ENCODE results near the gene MTARC1. TPM values are rescaled to one million over a fixed set of nuclear protein-coding genes. Genes with fewer than 3 reads are reported as not detected.

Gene MTARC1
- total and polyA plus RNA-seq, 2 experiments from 2014 or later, result 0.22 to 0.66 TPM

DNA sequence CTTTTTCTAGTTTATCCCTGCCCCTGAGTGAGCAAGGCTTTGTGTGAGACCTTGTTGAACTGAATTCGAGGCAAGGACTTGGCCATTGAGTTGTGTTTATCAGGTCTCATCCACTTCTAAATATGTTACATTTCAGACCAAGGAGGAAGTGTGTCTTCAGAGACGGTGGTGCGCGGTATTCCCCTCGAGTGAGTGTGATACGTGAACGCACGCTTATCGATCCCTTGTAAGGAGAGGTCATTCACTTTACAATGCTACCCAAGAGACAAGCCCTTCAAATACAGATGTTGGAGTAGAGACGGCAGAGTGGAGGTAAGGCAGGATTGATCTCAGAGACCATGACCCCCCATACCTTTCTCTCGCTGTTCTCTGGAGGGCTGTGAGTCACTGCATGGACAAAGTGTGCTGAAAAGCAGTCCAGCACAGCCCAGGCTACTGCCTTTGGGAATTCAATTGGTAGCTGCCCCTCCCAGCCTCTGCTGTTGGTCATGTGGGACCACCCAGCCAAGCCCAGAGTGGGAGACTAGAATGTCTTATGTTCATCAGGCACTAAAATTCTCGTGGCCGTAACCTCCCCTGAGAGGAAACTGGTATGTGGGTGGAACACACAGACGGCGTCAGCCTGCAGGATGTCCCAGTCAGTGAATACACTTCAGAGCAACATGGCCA lies 16.3 kb upstream of the MTARC1 start:
- no peak overlapping the region for H3K9ac ChIP-seq
- no peak overlapping the region for H3K27ac ChIP-seq
- no peak overlapping the region for H3K4me2 ChIP-seq (ENCODE audit: unreplicated experiment)
- no peaks in the 10 kb centered on the region for H3K9me3 ChIP-seq (ENCODE audit: low read depth)
- no peaks in the 10 kb centered on the region for H4K20me1 ChIP-seq (ENCODE audit: insufficient read depth)
- H3K9me2 ChIP-seq (ENCODE audit: insufficient read depth), result no peaks in the 10 kb centered on the region
- no peaks in the 10 kb centered on the region for H3K27me3 ChIP-seq (replicated peaks; ENCODE audit: insufficient read depth)
- H3K79me2 ChIP-seq (ENCODE audit: insufficient read depth), result no peaks in the 10 kb centered on the region
- no peak overlapping the region for H2AFZ ChIP-seq
- H3F3A ChIP-seq (ENCODE audit: insufficient read depth), result no peaks in the 10 kb centered on the region
- 82 to 89% methylated on average over 14 to 15 of the region's 15 CpGs for WGBS, 2 experiments (ENCODE audit: low coverage in 1 of 2, low lambda C conversion rate in 2 of 2, missing lambda C conversion rate in 2 of 2)
- DNase-seq, result no peak
- H3K4me3 ChIP-seq, result no peak overlapping the region
- no peaks in the 10 kb centered on the region for H3K4me1 ChIP-seq (ENCODE audit: insufficient read depth)
- TF ChIP-seq EZH2phosphoT487 (IDR thresholded peaks at IDR 0.05; ENCODE audit: insufficient read depth, low read depth), result no peak
- TF ChIP-seq EZH2 (IDR thresholded peaks at IDR 0.05; ENCODE audit: insufficient read depth, poor library complexity, severe bottlenecking), result no peak
- in situ Hi-C loops (cut with MboI), result loop anchor here (10.0 kb wide), 1 partner anchor 486 kb away; no protein-coding TSS in a partner anchor
- H3K36me3 ChIP-seq (ENCODE audit: low read depth), result no peaks in the 10 kb centered on the region

DNA sequence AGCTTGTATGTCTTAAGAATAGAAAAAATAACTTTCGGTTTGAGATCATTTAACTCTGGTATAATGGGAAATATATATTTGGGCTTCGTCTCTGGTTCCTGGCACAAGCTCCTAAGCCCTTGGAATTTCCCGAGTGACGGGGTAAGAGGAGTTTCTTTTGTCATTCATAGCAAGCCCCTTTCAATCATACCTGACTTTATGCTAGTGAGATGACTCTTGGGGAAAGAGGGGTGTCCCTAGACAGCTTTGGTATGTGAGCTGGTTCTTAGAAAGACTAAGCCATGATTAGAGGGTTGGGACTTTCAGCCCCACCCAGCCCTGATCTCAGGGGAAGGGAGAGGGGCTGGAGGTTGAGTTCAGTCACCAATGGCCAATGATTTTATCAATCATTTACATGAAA lies 13.9 kb upstream of the MTARC1 start:
- Histone ChIP-seq H3K9ac (no peak overlapping the region), H3K9me3 (ENCODE audit: low read depth) (no peaks in the 10 kb centered on the region), H3K79me2 (ENCODE audit: insufficient read depth) (no peaks in the 10 kb centered on the region), H4K20me1 (ENCODE audit: insufficient read depth) (no peaks in the 10 kb centered on the region), H2AFZ (no peak overlapping the region), H3K4me3 (no peak overlapping the region), H3K27ac (no peak overlapping the region), H3K27me3 (replicated peaks; ENCODE audit: insufficient read depth) (no peaks in the 10 kb centered on the region), H3F3A (ENCODE audit: insufficient read depth) (no peaks in the 10 kb centered on the region), H3K4me2 (ENCODE audit: unreplicated experiment) (no peak overlapping the region), H3K36me3 (ENCODE audit: low read depth) (no peaks in the 10 kb centered on the region), H3K9me2 (ENCODE audit: insufficient read depth) (no peaks in the 10 kb centered on the region), H3K4me1 (ENCODE audit: insufficient read depth) (no peaks in the 10 kb centered on the region)
- WGBS, 2 experiments (ENCODE audit: low coverage in 1 of 2, low lambda C conversion rate in 2 of 2, missing lambda C conversion rate in 2 of 2), result 93% methylated on average over 4 of the region's 4 CpGs
- in situ Hi-C loops (cut with MboI), result loop anchor here (10.0 kb wide), 1 partner anchor 488 kb away; no protein-coding TSS in a partner anchor
- TF ChIP-seq EZH2 (IDR thresholded peaks at IDR 0.05; ENCODE audit: insufficient read depth, poor library complexity, severe bottlenecking) (no peak), EZH2phosphoT487 (IDR thresholded peaks at IDR 0.05; ENCODE audit: insufficient read depth, low read depth) (no peak)
- DNase-seq, result no peak

- TF ChIP-seq EZH2 (IDR thresholded peaks at IDR 0.05; ENCODE audit: insufficient read depth, poor library complexity, severe bottlenecking), result no peak
- no peak for TF ChIP-seq EZH2phosphoT487 (IDR thresholded peaks at IDR 0.05; ENCODE audit: insufficient read depth, low read depth)
- Histone ChIP-seq H3K4me3 (no peak overlapping the region), H3K27ac (no peak overlapping the region), H4K20me1 (ENCODE audit: insufficient read depth) (no peaks in the 10 kb centered on the region), H3K9me2 (ENCODE audit: insufficient read depth) (no peaks in the 10 kb centered on the region), H3K9me3 (ENCODE audit: low read depth) (no peaks in the 10 kb centered on the region), H3K27me3 (replicated peaks; ENCODE audit: insufficient read depth) (no peaks in the 10 kb centered on the region), H3K9ac (no peak overlapping the region), H3F3A (ENCODE audit: insufficient read depth) (no peaks in the 10 kb centered on the region), H3K79me2 (ENCODE audit: insufficient read depth) (no peaks in the 10 kb centered on the region), H3K4me2 (ENCODE audit: unreplicated experiment) (no peak overlapping the region), H3K36me3 (ENCODE audit: low read depth) (no peaks in the 10 kb centered on the region), H2AFZ (no peak overlapping the region), H3K4me1 (ENCODE audit: insufficient read depth) (no peaks in the 10 kb centered on the region)
- DNase-seq, result peak; percentile 39
- in situ Hi-C loops (cut with MboI), result loop anchor here (10.0 kb wide), 1 partner anchor 491 kb away; no protein-coding TSS in a partner anchor
- 28 to 32% methylated on average over 8 of the region's 8 CpGs for WGBS, 2 experiments (ENCODE audit: low coverage in 1 of 2, low lambda C conversion rate in 2 of 2, missing lambda C conversion rate in 2 of 2)
Observed at GRCh38 chr1:220775240-220775853, 11.4 kb upstream of the MTARC1 start.

- Histone ChIP-seq H3K27ac (no peak overlapping the region), H2AFZ (0 out of 2 replicates have a peak overlapping the region, but pooled peaks have one; percentile 43), H4K20me1 (ENCODE audit: insufficient read depth) (no peaks in the 10 kb centered on the region), H3K27me3 (replicated peaks; ENCODE audit: insufficient read depth) (no peaks in the 10 kb centered on the region), H3K9me2 (ENCODE audit: insufficient read depth) (no peaks in the 10 kb centered on the region), H3K79me2 (ENCODE audit: insufficient read depth) (no peaks in the 10 kb centered on the region), H3K36me3 (ENCODE audit: low read depth) (no peaks in the 10 kb centered on the region), H3K4me3 (no peak overlapping the region), H3K9ac (no peak overlapping the region), H3K9me3 (ENCODE audit: low read depth) (no peaks in the 10 kb centered on the region), H3F3A (ENCODE audit: insufficient read depth) (no peaks in the 10 kb centered on the region), H3K4me1 (ENCODE audit: insufficient read depth) (no peaks in the 10 kb centered on the region), H3K4me2 (ENCODE audit: unreplicated experiment) (no peak overlapping the region)
- TF ChIP-seq EZH2phosphoT487 (IDR thresholded peaks at IDR 0.05; ENCODE audit: insufficient read depth, low read depth) (no peak), EZH2 (IDR thresholded peaks at IDR 0.05; ENCODE audit: insufficient read depth, poor library complexity, severe bottlenecking) (no peak)
- in situ Hi-C loops (cut with MboI), result loop anchor here (10.0 kb wide), 1 partner anchor 491 kb away; no protein-coding TSS in a partner anchor
- 90 to 91% methylated on average over 7 of the region's 7 CpGs for WGBS, 2 experiments (ENCODE audit: low coverage in 1 of 2, low lambda C conversion rate in 2 of 2, missing lambda C conversion rate in 2 of 2)
- no peak for DNase-seq
Observed at GRCh38 chr1:220776254-220776653, 10.5 kb upstream of the MTARC1 start.

Data from GM23248 (cell line).